ENCODE data around the gene TRIM66.

DNA sequence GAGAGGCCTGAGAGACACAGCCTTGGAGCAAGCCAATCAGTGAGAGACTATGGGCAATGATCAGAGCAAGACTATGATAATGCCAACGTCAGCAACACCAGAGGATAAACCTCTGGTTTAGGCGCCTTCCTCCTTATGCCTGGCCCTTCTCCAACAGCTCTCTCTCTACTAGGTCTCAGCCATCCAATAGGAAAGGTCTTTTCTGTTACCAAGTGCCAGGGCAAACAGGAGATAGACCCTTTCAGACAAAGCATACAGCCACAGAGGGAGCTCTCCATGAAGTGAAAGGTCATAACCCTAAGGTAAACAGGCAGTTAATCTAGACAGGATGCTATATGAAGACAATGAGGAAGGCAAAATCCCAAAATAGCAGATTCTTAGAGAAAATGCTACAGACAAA lies 98.0 kb downstream of the TRIM66 start:
- TF ChIP-seq, protein P1, sequence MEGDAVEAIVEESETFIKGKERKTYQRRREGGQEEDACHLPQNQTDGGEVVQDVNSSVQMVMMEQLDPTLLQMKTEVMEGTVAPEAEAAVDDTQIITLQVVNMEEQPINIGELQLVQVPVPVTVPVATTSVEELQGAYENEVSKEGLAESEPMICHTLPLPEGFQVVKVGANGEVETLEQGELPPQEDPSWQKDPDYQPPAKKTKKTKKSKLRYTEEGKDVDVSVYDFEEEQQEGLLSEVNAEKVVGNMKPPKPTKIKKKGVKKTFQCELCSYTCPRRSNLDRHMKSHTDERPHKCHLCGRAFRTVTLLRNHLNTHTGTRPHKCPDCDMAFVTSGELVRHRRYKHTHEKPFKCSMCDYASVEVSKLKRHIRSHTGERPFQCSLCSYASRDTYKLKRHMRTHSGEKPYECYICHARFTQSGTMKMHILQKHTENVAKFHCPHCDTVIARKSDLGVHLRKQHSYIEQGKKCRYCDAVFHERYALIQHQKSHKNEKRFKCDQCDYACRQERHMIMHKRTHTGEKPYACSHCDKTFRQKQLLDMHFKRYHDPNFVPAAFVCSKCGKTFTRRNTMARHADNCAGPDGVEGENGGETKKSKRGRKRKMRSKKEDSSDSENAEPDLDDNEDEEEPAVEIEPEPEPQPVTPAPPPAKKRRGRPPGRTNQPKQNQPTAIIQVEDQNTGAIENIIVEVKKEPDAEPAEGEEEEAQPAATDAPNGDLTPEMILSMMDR (IDR thresholded peaks at IDR 0.05) = no peak
- TF ChIP-seq EP300 (IDR thresholded peaks at IDR 0.05; ENCODE audit: low read depth) = no peak
- TF ChIP-seq POLR2AphosphoS5 (IDR thresholded peaks at IDR 0.05) = no peak
- no peak for TF ChIP-seq POLR2A (IDR thresholded peaks at IDR 0.05)
